Adrenal gland (tissue), 5 donors: ENCODE measurements around the gene HABP4.

ENCODE experiments used
- CTCF ChIP-seq, 6 experiments: fragments of 450-650 bp in 4 of 6; fragments of 200-600 bp in 2 of 6; sonication (generic) in 1 of 6; IDR thresholded peaks; 1 replicate in 5 of 6; 2 replicates in 1 of 6; pipeline versions ENCODE4 v1.5.1 to v1.8.0; 2016 to 2021; ENCODE audit warnings: antibody characterized with exemption in 6 of 6, mild to moderate bottlenecking in 2 of 6, moderate library complexity in 1 of 6
- POLR2A ChIP-seq, 2 donors: fragments of 450-650 bp; IDR thresholded peaks; one replicate each; pipeline ENCODE4 v1.6.1; 2017; ENCODE audit warnings: antibody characterized with exemption in 2 of 2, mild to moderate bottlenecking in 2 of 2, moderate library complexity in 1 of 2
- donor health status: DM: no; HTN: no; CAD: no.

GRCh38 chr9:96453625-96454024 is 3.7 kb downstream of the HABP4 start:
- TF ChIP-seq CTCF (IDR thresholded peaks at IDR 0.05) (peak; percentile 30 to 61 (median 46)), POLR2A (IDR thresholded peaks at IDR 0.05) (no peak)
